C4-2B (cell line): ENCODE measurements around the gene ZBP1.

Experiments
- ZFX ChIP-seq: fragments of 450-650 bp; IDR thresholded peaks from 2 replicates; pipeline ENCODE4 v1.6.1; 2017
- TF ChIP-seq, protein P1 (sequence below): fragments of 450-650 bp; conservative IDR thresholded peaks from 2 replicates; pipeline ENCODE4 v1.5.1; 2017; ENCODE audit warnings: mild to moderate bottlenecking

DNA sequence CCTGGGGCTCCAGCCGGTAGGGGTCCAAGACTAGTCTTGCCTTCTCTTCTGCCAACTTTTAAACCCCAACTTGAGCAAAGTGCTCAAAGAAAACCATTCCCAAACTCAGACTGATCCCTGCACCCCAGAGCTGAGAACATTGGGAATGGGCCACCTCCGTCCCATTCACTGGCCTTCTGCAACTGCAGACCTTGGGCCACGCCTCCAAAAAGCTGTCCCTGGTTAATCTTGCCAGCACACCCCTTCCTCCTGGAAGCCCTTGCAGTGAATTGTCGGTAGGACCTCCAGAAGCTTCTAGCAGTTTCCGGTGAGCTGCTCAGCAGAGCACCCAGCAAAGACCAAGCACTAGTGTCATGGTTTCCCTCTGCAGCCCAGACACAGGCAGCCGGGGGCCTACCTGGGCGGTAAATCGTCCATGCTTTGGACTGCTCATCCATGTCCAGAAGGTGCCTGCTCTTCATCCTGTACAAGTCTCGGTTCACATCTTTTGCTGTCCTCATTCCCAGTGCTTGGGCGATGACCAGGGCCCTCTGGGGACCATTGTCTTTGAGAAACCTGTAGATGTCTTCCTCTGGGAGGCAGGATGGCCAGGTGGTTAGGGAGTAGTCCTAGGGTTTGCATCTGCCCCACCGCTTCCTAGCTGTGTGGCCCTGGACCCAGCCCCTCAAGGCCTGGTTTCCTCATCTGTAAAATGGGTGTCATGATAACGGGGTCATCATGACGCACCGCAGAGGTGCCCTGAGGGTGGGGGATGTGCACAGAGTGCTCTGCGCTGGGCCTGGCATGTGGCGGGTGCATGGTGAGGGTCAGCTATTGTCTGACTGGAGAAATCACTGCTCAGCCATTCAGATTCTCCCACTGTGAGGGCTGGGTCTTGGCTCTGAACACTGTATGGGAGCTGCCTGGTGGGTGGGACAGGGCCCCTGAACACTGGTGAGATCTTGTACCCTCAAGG lies 5.5 kb downstream of the ZBP1 start:
- TF ChIP-seq, protein P1, sequence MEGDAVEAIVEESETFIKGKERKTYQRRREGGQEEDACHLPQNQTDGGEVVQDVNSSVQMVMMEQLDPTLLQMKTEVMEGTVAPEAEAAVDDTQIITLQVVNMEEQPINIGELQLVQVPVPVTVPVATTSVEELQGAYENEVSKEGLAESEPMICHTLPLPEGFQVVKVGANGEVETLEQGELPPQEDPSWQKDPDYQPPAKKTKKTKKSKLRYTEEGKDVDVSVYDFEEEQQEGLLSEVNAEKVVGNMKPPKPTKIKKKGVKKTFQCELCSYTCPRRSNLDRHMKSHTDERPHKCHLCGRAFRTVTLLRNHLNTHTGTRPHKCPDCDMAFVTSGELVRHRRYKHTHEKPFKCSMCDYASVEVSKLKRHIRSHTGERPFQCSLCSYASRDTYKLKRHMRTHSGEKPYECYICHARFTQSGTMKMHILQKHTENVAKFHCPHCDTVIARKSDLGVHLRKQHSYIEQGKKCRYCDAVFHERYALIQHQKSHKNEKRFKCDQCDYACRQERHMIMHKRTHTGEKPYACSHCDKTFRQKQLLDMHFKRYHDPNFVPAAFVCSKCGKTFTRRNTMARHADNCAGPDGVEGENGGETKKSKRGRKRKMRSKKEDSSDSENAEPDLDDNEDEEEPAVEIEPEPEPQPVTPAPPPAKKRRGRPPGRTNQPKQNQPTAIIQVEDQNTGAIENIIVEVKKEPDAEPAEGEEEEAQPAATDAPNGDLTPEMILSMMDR: no peak
- no peak for TF ChIP-seq ZFX
